ENCODE results near the gene DYNC1H1.

Gene DYNC1H1

GRCh38 chr14:102037686-102038085, 73.3 kb downstream of the DYNC1H1 start:
- no peak for DNase-seq (ENCODE audit: low read depth)

- DNase-seq (ENCODE audit: low read depth): no peak
Measured at GRCh38 chr14:102039157-102039556, 74.8 kb downstream of the DYNC1H1 start.

- no peak for DNase-seq (ENCODE audit: low read depth)
Measured at GRCh38 chr14:102040153-102040552, 75.8 kb downstream of the DYNC1H1 start.

- no peak for DNase-seq (ENCODE audit: low read depth)
Measured at GRCh38 chr14:102042699-102043098, 78.3 kb downstream of the DYNC1H1 start.

GRCh38 chr14:102043251-102044025, 79.1 kb downstream of the DYNC1H1 start:
- DNase-seq (ENCODE audit: low read depth): no peak

GRCh38 chr14:102044566-102044965, 80.2 kb downstream of the DYNC1H1 start:
- no peak for DNase-seq (ENCODE audit: low read depth)

GRCh38 chr14:102046337-102047278, 82.2 kb downstream of the DYNC1H1 start:
- no peak for DNase-seq (ENCODE audit: low read depth)

- no peak for DNase-seq (ENCODE audit: low read depth)
Measured at GRCh38 chr14:102047808-102048540, 83.6 kb downstream of the DYNC1H1 start.

GRCh38 chr14:102049258-102050025, 85.1 kb downstream of the DYNC1H1 start:
- DNase-seq (ENCODE audit: low read depth): no peak

- no peak for DNase-seq (ENCODE audit: low read depth)
Measured at GRCh38 chr14:102050026-102050405, 85.6 kb downstream of the DYNC1H1 start.

- no peak for DNase-seq (ENCODE audit: low read depth)
Measured at GRCh38 chr14:102050625-102051024, 86.3 kb downstream of the DYNC1H1 start.

GRCh38 chr14:102052522-102052921, 88.1 kb downstream of the DYNC1H1 start:
- no peak for DNase-seq (ENCODE audit: low read depth)

- no peak for DNase-seq (ENCODE audit: low read depth)
Measured at GRCh38 chr14:102055181-102055901, 91.0 kb downstream of the DYNC1H1 start.

GRCh38 chr14:102056694-102057442, 92.5 kb downstream of the DYNC1H1 start:
- no peak for DNase-seq (ENCODE audit: low read depth)

GRCh38 chr14:102057480-102058114, 93.2 kb downstream of the DYNC1H1 start:
- DNase-seq (ENCODE audit: low read depth): no peak

- no peak for DNase-seq (ENCODE audit: low read depth)
Measured at GRCh38 chr14:102058146-102058545, 93.8 kb downstream of the DYNC1H1 start.

- DNase-seq (ENCODE audit: low read depth): no peak
Measured at GRCh38 chr14:102058961-102059360, 94.6 kb downstream of the DYNC1H1 start.

- DNase-seq (ENCODE audit: low read depth): peak; percentile 41
Measured at GRCh38 chr14:102063109-102063807, 98.9 kb downstream of the DYNC1H1 start.

- no peak for DNase-seq (ENCODE audit: low read depth)
Measured at GRCh38 chr14:102063808-102064429, 99.5 kb downstream of the DYNC1H1 start.

Measured in stimulated activated CD8-positive, alpha-beta memory T cell treated with anti-CD3 and anti-CD28 coated beads, Interleukin-7, amount 100 ng/mL, for 24 hours (primary cell).